Activated naive CD4-positive, alpha-beta T cell treated with anti-CD3 and anti-CD28 coated beads, Interleukin-2, amount 50 U/mL, for 72 hours (primary cell): Measurements from ENCODE around the gene TMEM154. TPM values are rescaled to one million over a fixed set of nuclear protein-coding genes. Genes with fewer than 3 reads are reported as not detected.
"Not testable (repeated sequence)": the region's sequence is repeated elsewhere in the genome, so short reads cannot be mapped to it uniquely, and the experiment has no call there.

Experiments used
- ATAC-seq, 2 donors: fragments of 150-1000 bp; cut with Tn5 transposase; 2 replicates each; pipeline ENCODE4 v1.10.0; 2021; ENCODE audit warnings: mild to moderate bottlenecking in 2 of 2, moderate library complexity in 2 of 2
- DNase-seq, 2 donors: peaks; one replicate each; pipeline ENCODE4 v3.0.0; 2021 to 2022; ENCODE audit warnings: low spot score in 2 of 2
- H3K27ac Mint-ChIP-seq, 2 donors: one replicate each; pipeline ENCODE4 v1.8.0; 2022; ENCODE audit warnings: mild to moderate bottlenecking in 2 of 2, mixed read lengths in 2 of 2
- H3K36me3 Mint-ChIP-seq, 2 donors: one replicate each; pipeline ENCODE4 v1.8.0; 2022; ENCODE audit warnings: mixed read lengths in 2 of 2
- H3K9me3 Mint-ChIP-seq, 2 donors: one replicate each; pipeline ENCODE4 v1.8.0; 2022; ENCODE audit warnings: mixed read lengths in 2 of 2
- total RNA-seq, 2 donors: library from RNA; stranded (reverse); gene quantifications; one replicate each; pipeline ENCODE4 v1.2.3, GENCODE V29; 2022

The TMEM154 gene
- total RNA-seq, 2 donors from 2014 or later, result 13.4 to 17.1 TPM

DNA sequence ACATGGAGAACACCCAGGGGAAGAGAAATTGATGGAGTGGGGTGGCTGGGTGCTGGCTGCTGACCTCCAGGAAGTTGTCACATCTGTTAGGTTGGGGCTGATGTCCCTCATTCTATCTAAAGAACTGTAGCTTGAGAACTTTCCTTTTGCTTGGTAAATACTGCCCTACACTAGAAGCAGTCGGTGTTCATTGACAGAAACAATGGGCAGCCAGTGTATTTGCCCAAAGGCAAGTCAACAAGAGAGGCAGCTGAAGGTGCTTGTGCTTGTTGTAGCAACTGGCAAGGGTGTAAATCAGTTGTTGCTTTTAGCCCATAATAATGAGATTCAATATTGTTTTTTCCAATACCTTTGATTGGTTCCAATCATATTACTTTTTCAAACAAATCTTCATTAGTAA, 956 bp downstream of the TMEM154 start:
- DNase-seq, result no peak
- no peak for ATAC-seq
- peak overlapping the region in 1 of 2 donors; percentile 91 for H3K27ac Mint-ChIP-seq
- no peaks in the 10 kb centered on the region for H3K9me3 Mint-ChIP-seq
- peaks cover 0 to 6% of the 10 kb centered on the region in 2 donors for H3K36me3 Mint-ChIP-seq

DNA sequence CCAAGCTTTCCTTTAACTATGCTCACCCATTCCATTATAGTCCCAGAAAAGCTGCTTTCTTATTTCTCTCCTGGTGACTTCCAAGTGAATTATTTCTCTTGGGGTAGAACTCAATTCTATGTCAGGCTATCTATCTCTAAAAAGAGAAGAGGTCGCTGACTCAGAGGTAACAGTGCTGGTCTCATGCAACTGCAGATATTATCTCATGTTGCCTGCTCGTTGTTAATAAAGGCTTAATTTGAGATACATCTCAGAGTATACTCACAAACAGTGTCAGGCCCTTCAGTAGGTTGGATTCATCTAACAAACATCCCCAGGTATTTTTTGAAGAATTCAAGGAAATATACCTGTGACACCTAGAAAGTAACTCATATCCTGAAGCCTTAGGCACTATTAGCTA, 2.7 kb downstream of the TMEM154 start:
- ATAC-seq, result no peak
- DNase-seq, result no peak
- Mint-ChIP-seq H3K27ac (no peak overlapping the region), H3K9me3 (no peaks in the 10 kb centered on the region), H3K36me3 (peaks cover 0 to 6% of the 10 kb centered on the region in 2 donors)

DNA sequence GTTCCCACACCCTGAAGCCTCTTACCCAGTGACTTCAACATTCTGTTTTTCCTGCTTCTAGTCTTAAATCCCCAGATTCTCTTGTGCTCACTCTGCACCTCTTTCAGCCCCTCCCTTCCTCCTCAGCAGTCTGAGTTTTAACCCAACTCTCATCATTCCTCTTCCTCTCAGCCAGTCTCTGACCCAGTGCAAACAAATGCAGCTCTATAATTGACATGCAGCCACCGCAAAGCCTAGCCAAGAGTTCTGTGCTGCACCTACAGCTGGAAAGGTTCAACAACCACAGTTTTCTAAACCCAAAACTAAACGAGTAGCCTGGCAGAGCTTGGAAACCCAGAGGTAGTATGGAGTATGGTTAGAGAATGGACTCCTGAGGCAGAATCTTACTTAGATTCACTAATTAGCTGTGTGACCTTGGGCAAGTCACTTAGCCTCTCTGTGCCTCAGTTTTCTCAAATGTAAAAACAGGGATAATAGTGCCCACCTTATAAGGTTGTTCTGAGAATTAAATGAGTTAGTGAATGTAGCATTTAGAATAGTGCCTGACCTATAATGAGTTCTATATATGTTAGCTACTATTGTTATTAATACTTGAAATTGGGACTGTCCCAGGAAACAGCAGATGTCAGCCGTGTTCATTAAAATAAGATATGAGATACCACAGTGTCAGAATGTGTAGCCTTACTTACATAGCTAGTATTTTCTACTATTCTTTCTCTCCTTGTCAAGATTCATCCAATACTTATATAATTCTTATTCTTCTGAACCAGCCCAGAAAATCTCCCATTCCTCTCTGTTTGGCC, 3.5 kb downstream of the TMEM154 start:
- Mint-ChIP-seq H3K27ac (peak overlapping the region in 1 of 2 donors; percentile 6), H3K9me3 (no peaks in the 10 kb centered on the region), H3K36me3 (peaks cover under 1 to 6% of the 10 kb centered on the region in 2 donors)
- ATAC-seq (no peak), DNase-seq (no peak)

DNA sequence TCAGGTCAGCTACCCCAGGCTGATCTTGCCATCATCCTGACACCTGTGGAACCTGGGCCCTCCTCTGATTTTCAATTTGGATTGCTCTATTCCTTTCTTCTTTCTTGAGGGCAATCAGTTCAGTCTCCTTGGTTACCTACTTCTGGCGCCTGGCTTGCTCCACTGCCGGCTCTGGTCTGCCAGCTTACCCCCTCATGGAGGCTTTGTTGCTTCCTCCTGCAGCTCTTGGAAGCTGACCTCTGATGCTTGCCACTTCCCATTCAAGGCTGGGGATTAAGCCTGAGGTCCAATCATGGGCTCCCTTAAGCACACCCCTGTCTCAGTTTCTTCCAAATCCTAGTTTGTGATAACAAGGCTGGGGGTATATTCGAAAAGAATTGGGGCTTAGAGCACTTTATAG, 5.4 kb downstream of the TMEM154 start:
- no peak overlapping the region for H3K27ac Mint-ChIP-seq
- DNase-seq (no peak), ATAC-seq (no peak)
- H3K36me3 Mint-ChIP-seq, result peaks cover 6 to 7% of the 10 kb centered on the region in 2 donors
- H3K9me3 Mint-ChIP-seq, result peaks cover 0 to 3% of the 10 kb centered on the region in 2 donors

DNA sequence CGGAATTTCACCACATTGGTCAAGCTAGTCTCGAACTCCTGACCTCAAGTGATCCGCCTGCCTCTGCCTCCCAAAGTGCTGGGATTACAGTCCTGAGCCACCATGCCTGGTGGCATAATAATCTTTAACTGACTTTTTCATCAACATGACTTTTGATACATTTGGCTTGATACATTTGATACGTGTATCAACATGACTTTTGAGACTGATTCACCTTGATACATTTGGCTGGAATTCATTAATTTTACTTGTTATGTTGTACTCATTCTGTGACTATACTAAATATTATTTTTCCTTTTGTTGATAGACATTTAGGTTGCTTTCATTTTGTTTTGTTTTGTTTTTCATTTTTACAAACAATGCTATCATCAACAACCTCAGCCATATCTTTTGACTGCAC, 6.3 kb downstream of the TMEM154 start:
- Mint-ChIP-seq H3K9me3 (peaks cover 0 to 3% of the 10 kb centered on the region in 2 donors), H3K36me3 (peaks cover 6% of the 10 kb centered on the region in 2 donors), H3K27ac (no peak overlapping the region)
- DNase-seq, result no peak
- ATAC-seq, result no peak

DNA sequence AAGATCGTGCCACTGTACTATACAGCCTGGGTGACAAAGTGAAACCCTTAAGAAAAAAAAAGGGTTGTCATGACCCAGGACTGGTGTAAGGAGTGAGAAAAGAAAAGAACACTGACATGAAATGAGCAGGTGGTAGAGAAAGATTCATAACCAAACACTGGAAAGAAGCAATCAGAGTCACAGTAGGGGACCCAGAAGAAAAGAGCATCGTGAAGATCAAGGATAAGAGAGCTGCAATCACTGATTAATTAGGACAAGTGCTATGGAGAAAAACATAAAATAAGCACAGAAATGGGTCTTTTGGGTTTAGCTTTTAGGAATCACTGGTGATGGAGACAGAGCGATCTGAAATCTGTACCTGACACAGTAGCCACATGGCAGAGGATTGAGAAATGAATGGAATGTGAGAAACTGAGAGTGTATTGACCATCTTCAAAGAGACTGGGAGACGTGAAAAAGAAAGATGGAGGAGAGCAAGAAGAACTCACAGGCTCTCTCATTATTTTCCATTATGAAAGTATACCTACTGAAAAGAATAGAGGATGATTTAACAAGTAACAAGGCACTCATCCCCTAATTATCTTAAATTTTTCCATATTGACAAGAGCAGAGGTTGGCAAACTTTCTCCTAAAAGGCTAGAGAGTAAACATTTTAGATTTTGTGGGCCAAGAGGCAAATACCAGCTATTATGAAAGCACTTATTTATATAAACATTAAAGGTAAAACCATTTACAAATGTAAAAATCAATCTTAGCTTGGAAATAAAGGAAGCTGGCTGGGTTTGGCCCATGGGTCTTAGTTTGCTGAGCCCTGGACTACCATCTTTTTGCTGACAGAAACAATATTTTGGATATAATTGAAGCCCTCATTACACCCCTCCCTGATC, 7.3 kb downstream of the TMEM154 start:
- H3K36me3 Mint-ChIP-seq, result peaks cover 6% of the 10 kb centered on the region in 2 donors
- H3K27ac Mint-ChIP-seq, result peak overlapping the region in 1 of 2 donors; percentile 26
- peak in 1 of 2 donors; percentile 28 for ATAC-seq
- peaks cover 0 to 3% of the 10 kb centered on the region in 2 donors for H3K9me3 Mint-ChIP-seq
- DNase-seq, result no peak

DNA sequence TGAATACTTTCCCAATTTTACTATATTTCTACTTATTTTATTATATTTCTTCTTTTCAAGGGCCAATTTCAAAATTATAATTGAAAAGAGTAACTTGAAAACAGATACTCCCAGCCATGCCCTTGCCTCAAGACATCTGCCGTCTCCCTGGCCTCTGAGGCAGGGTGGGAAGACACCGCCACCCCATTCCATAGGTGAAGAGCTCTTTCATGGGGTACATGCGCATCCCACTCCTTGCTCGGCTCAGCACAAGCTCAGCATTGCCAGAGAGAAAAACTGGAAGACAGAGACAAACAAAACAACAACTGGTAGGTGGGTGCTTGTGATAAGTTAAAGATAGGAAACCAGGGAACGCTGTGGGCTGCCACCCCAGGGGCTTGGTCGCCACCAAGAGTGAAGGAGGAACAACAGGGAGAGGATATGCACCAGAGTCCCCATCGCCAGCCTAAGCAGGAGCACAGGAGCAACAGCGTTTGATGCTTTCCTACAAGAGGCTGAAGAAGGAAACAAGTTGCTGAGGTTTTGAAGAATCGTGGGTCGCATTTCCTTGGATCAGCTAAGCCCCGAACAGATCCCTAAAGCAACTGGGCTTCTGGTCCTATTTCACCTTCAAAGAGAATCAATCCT, 11.3 kb downstream of the TMEM154 start:
- ATAC-seq (no peak), DNase-seq (no peak)
- H3K9me3 Mint-ChIP-seq, result peaks cover 0 to 3% of the 10 kb centered on the region in 2 donors
- H3K36me3 Mint-ChIP-seq, result peaks cover 6% of the 10 kb centered on the region in 2 donors
- H3K27ac Mint-ChIP-seq, result no peak overlapping the region

DNA sequence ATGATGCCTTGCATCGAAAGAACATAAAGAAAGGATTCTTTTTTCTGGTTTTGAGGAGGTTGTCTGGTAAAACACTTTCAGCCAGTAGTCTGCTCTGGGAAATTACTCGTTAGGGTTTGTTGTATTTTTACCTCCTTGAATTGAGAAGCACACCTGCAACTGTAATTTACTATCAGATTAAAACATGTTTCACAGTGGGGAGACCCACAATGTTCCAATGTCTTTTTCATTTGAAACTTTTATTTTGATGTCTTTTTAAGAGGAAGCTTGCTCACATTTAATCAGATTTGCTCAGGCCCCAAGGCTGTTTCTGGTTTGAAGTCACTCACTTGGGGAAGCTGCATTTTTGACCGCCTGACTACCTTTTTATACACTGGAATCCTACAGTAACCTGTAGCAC, 12.0 kb downstream of the TMEM154 start:
- H3K27ac Mint-ChIP-seq, result no peak overlapping the region
- no peak for DNase-seq
- H3K36me3 Mint-ChIP-seq, result peaks cover 6% of the 10 kb centered on the region in 2 donors
- peaks cover 0 to 3% of the 10 kb centered on the region in 2 donors for H3K9me3 Mint-ChIP-seq
- no peak for ATAC-seq

DNA sequence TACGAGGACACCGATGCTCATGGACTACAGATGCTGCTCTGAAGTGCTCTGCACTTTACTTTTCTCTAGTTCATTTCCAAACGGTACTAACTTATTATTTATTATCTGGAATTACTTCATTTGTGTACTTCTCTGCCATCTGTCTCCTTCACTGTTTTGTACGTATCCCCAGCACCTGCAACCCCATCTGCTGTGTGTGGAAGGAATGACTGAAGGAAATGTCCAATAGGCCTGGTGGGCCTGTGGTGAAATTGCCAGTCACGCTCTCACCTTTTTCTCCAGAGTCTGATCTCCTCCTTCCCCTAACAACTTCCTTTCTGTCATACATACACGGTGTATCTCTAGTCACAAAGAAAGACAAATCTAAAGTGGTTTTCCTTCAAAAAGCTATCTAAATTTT, 12.9 kb downstream of the TMEM154 start:
- DNase-seq (no peak), ATAC-seq (no peak)
- H3K27ac Mint-ChIP-seq, result no peak overlapping the region
- peaks cover 10 to 11% of the 10 kb centered on the region in 2 donors for H3K36me3 Mint-ChIP-seq
- H3K9me3 Mint-ChIP-seq, result peaks cover 0 to 3% of the 10 kb centered on the region in 2 donors

DNA sequence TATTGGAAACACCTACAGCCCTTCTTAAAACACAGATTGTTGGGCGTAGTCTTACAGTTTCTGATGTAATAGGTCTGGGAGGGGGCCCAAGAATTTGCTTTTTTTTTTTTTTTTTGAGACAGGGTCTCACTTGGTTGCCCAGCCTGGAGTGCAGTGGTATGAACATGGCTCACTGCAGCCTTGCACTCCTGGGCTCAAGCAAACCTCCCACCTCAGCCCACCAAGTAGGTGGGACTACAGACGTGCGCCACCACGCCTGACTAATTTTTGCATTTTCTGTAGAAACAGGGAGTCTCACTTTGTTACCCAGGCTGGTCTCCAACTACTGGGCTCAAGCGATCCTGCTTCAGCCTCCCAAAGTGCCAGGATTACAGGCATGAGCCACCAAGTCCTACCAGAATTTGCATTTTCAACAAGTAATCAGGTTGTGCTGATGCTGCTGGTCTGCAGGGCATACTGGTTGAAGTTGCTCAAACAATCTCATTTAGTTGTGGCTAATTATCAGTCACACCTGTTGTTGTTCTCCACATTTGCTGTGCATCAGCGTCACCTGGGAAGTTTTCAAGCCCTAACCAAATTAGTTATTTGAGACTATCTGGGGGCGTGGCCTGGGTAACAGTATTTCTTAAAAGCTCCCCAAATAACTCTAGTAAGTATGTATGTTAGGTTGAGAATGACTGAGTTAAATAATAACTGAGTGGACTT, 14.0 kb downstream of the TMEM154 start:
- ATAC-seq (no peak), DNase-seq (no peak)
- H3K27ac Mint-ChIP-seq, result no peak overlapping the region
- H3K36me3 Mint-ChIP-seq, result peaks cover 13 to 16% of the 10 kb centered on the region in 2 donors
- H3K9me3 Mint-ChIP-seq, result peaks cover 0 to 7% of the 10 kb centered on the region in 2 donors

DNA sequence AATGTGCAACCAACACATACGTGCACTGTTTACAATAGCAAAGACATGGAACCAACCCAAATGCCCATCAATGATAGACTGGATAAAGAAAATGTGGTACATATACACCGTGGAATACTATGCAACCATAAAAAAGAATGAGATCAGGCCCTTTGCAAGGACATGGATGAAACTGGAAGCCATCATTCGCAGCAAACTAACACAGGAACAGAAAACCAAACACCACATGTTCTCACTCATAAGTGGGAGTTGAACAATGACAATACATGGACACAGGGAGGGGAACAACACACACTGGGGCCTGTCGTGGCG, 15.8 kb downstream of the TMEM154 start:
- H3K27ac Mint-ChIP-seq, result peak overlapping the region in 1 of 2 donors; percentile 48
- not testable (repeated sequence) for DNase-seq, ATAC-seq
- H3K36me3 Mint-ChIP-seq, result peaks cover 24 to 25% of the 10 kb centered on the region in 2 donors
- peaks cover 2 to 17% of the 10 kb centered on the region in 2 donors for H3K9me3 Mint-ChIP-seq

DNA sequence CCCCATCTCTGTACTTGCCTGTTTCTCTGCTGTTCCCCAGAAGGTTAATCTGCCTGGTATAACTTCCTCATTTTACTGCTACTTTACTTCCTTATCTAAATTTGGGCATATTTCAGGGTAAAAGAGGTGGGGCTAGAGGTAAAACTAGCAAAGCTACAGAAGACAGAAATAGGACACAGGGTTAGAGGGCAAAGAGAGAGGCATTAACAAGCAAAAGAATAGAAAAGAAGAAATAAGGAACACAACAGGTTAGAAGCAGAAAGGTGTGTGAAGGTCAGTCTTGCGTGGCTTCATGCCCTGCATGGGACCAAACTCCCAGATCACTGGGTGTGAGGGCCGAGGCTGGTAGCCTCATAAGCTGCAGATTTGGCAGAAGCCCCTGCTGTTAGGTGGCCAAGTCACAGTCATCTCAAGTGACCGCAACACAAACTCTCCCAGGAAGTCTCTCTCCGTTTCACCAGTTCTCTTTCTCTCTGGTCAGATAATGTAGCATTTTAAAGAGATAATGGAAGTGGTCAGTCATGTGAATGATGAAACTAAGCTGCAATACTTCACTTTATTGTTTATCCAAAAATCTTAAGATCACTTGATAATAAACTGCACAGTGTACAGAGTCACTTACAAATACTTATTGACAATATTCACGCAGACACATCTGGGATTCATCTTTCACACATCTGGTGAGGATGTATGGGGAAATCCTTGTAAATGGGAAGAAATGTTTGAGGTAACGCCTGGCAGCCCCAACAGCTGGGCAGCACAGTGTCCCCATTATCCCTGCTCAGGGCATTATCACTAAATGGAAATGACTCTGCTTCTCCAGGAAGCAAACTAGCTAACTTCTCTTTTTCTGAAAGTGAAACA, 16.4 kb downstream of the TMEM154 start:
- peak overlapping the region in 1 of 2 donors; percentile 48 for H3K27ac Mint-ChIP-seq
- H3K9me3 Mint-ChIP-seq, result peaks cover 3 to 19% of the 10 kb centered on the region in 2 donors
- H3K36me3 Mint-ChIP-seq, result peaks cover 29 to 30% of the 10 kb centered on the region in 2 donors
- no peak for DNase-seq
- ATAC-seq, result no peak

DNA sequence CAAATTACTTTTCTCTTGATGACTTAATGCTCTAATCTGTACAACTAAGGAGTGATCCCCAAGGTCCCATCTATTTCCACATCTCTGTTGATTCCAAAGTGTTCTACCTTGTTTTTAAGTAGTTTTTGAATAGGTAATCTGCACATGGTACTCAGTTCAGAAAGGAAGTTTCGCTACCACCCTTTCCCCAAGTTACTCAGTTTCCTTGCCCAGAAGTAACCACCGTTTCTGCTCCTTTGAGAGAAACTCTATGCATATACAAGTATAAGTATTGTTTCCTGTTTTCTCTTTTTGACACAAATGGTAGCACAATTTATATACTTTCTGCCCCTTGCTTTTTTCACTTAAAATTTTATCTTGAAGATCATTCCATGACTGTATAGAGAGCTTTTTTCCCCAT, 18.1 kb downstream of the TMEM154 start:
- H3K9me3 Mint-ChIP-seq, result peaks cover 21 to 36% of the 10 kb centered on the region in 2 donors
- peak in 1 of 2 donors; percentile 48 for ATAC-seq
- no peak for DNase-seq
- H3K27ac Mint-ChIP-seq, result no peak overlapping the region
- H3K36me3 Mint-ChIP-seq, result peaks cover 47 to 48% of the 10 kb centered on the region in 2 donors

DNA sequence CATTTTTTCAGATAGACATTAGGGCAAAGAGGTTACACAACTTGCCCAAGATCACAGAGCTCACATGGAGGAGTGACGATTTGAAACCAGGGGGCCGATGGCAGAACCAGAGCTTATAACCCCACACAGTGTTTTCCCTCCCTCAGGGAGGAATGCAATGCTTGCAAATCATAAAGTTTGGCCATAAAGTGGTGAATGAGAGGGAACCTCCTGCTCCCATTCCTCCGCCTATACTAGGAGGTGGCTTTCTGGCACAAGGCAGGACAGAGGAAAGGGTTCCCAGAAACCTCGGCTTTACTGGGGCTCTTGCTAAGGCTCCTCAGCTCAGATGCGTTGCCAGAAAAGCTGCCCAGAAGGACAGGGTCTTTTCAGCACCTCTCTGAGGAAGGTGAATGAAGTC, 19.3 kb downstream of the TMEM154 start:
- Mint-ChIP-seq H3K27ac (no peak overlapping the region), H3K36me3 (peaks cover 48 to 54% of the 10 kb centered on the region in 2 donors), H3K9me3 (peaks cover 22 to 42% of the 10 kb centered on the region in 2 donors)
- ATAC-seq (no peak), DNase-seq (no peak)

DNA sequence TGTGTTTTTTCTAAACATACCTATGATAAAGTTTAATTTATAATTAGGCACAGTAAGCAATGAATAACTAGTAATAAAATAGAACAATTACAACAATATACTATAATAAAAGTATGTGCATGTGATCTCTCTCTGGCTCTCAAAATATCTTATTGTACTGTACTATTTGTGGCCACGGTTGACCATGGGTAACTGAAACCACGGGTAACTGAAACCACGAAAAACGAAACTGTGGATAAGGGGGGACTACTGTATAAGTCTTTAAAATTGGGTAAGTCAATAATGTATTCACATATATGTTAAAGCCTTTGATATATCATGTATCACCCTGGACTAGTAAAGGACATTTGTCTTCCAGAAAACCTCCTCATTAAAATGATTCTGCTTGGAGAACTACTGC, 20.0 kb downstream of the TMEM154 start:
- Mint-ChIP-seq H3K9me3 (peaks cover 22 to 42% of the 10 kb centered on the region in 2 donors), H3K27ac (no peak overlapping the region), H3K36me3 (peaks cover 50 to 57% of the 10 kb centered on the region in 2 donors)
- ATAC-seq (no peak), DNase-seq (no peak)
